Heart left ventricle (tissue), 16 donors: ENCODE data around the gene IZUMO2. TPM values are rescaled to one million over a fixed set of nuclear protein-coding genes. Genes with fewer than 3 reads are reported as not detected.
A peak's percentile ranks its signal among the peaks of the same experiment; 100 is the strongest.

Experiments
- ATAC-seq, 4 donors: fragments of 200-7000 bp; cut with Tn5 transposase; one replicate each; pipeline ENCODE4 v1.9.1; 2020 to 2022; ENCODE audit warnings: moderate library complexity in 4 of 4, mild to moderate bottlenecking in 3 of 4, moderate number of reproducible peaks in 1 of 4
- DNase-seq, 5 donors: peaks; one replicate each; pipeline ENCODE4 v3.0.0-alpha.2; 2020
- H3K27ac ChIP-seq, 12 donors: fragments of 200-600 bp; sonication (generic) in 4 of 12; one replicate each; pipeline versions ENCODE4 v1.5.0 to v1.8.0; 2016 to 2022; ENCODE audit warnings: mild to moderate bottlenecking in 2 of 12
- H3K27me3 ChIP-seq, 9 donors: fragments of 200-600 bp; sonication (generic) in 2 of 9; one replicate each; pipeline versions ENCODE4 v1.5.1 to v1.8.0; 2016 to 2022; ENCODE audit warnings: mild to moderate bottlenecking in 3 of 9
- H3K36me3 ChIP-seq, 9 donors: fragments of 200-600 bp; sonication (generic) in 2 of 9; one replicate each; pipeline versions ENCODE4 v1.5.0 to v1.8.0; 2018 to 2022; ENCODE audit warnings: mild to moderate bottlenecking in 2 of 9
- H3K4me1 ChIP-seq, 12 donors: fragments of 200-600 bp; sonication (generic) in 4 of 12; one replicate each; pipeline versions ENCODE4 v1.5.0 to v1.8.0; 2016 to 2022; ENCODE audit warnings: mild to moderate bottlenecking in 3 of 12
- H3K4me3 ChIP-seq, 12 donors: fragments of 200-600 bp; sonication (generic) in 4 of 12; one replicate each; pipeline versions ENCODE4 v1.5.0 to v1.8.0; 2017 to 2022; ENCODE audit warnings: mild to moderate bottlenecking in 9 of 12, moderate library complexity in 4 of 12
- H3K9me3 ChIP-seq, 12 donors: fragments of 200-600 bp; sonication (generic) in 4 of 12; one replicate each; pipeline versions ENCODE4 v1.5.0 to v1.8.0; 2016 to 2022; ENCODE audit warnings: mild to moderate bottlenecking in 1 of 12
- POLR2A ChIP-seq, 2 donors: fragments of 450-650 bp; IDR thresholded peaks; one replicate each; pipeline ENCODE4 v1.6.1; 2017; ENCODE audit warnings: antibody characterized with exemption in 2 of 2, mild to moderate bottlenecking in 2 of 2, moderate library complexity in 2 of 2
- WGBS, 4 donors: extraction: QIAGEN DNeasy Blood & Tissue Kit in 2 of 4; methylation state at CpG; one replicate each; pipeline versions ENCODE4 v1.1.5 to v1.1.7; 2013 to 2018; 5-methylcytosine and 5-hydroxymethylcytosine counted together
- intact Hi-C, 10 donors: fragments of 100-400 bp; cut with DNase I; formaldehyde crosslinking; loops; one replicate each; pipeline versions ENCODE4 v1.11.1 to v1.14.2; 2022
- long read RNA-seq, 3 donors: library from polyadenylated mRNA; unstranded; transcript quantifications; one replicate each; pipeline ENCODE4 v2.0.0, GENCODE V29; 2020 to 2021
- polyA plus RNA-seq, 2 donors: library from polyadenylated mRNA; stranded (reverse); fragments of 200-250 nt; gene quantifications; one replicate each; pipeline ENCODE4 v1.2.3, GENCODE V29; 2013
- total RNA-seq, 9 donors: library from RNA; depleted of rRNA in 2 of 9; stranded (reverse); fragments of >200 nt in 2 of 9; fragmentation: NEBNext Ultra II Directional in 3 of 9; extraction: Animal tissue kit (Norgen Biotek cat#: 25700) in 3 of 9; gene quantifications; one replicate each; pipeline versions ENCODE4 v1.1.0 to v1.2.4, GENCODE V29; 2016 to 2023
- TF ChIP-seq, protein P1 (sequence below), 12 donors: fragments of 200-600 bp; sonication (generic) in 4 of 12; IDR thresholded peaks; one replicate each; pipeline versions ENCODE4 v1.5.0 to v1.8.0; 2018 to 2022; ENCODE audit warnings: antibody characterized with exemption in 12 of 12, mild to moderate bottlenecking in 5 of 12
- donor health status: ischemic (EF 13 %, LVEDD 7.1; RV severe dilation, severe dysfunction).
- donor health status: healthy with polysubstance abuse.
- donor health status: DM: no; HTN: yes; CAD: no.
- donor health status: DM: no; HTN: no; CAD: no.
- donor health status: ischemic (EF 25% LVEDD 6.9; RV normal size, moderate dysfunction).
- donor health status: ischemic (EF 25% LVEDD 5.7; RV mildly dilated, moderate dysfunction).
- donor health status: healthy.
- donor health status: DM: yes; HTN: yes; CAD: no.
- donor health status: ischemic (EF 35%, LVEDD 5.7; RV mildly dilated, moderate dysfunction).
- donor health status: nonischemic (EF 11% LVEDD 7.7; RV severe dilation, severe dysfunction).
- donor health status: DM: yes; HTN: yes; CAD: no.
- donor health status: PGD.
- donor health status: ischemic (EF 29% LVEDD 5.4; RV normal size, mild dysfunction).
- donor health status: nonischemic (EF 23%, LVEDD 6.1; RV moderate dilation, normal function).

IZUMO2 gene
- not detected for total RNA-seq
- polyA plus RNA-seq, result not detected
- long read RNA-seq, donor 1, result 0 reads
- long read RNA-seq, donor 2, result 0 reads
- long read RNA-seq, donor 3, result 0 reads

GRCh38 chr19:50162988-50163387 is at the start of gene IZUMO2:
Gene IZUMO2, minus strand, starts transcription at chr19:50163281. Its CDS starts 87 bp downstream, at chr19:50163194.
- Histone ChIP-seq H3K36me3 (no peaks in the 10 kb centered on the region), H3K4me1 (peaks cover 0 to 4% (median 0%) of the 10 kb centered on the region in 12 donors), H3K27ac (no peak within 1 kb of the TSS), H3K4me3 (no peak within 1 kb of the TSS), H3K9me3 (peaks cover 0 to 17% (median 5%) of the 10 kb centered on the region in 12 donors), H3K27me3 (peaks cover 0 to 22% (median 3%) of the 10 kb centered on the region in 9 donors)
- intact Hi-C loops, result loop anchor here in 1 of 10 donors (10.0 kb wide), 1 partner anchor 82 kb away; no protein-coding TSS in a partner anchor
- ATAC-seq (no peak), DNase-seq (no peak)
- no peak for TF ChIP-seq POLR2A (IDR thresholded peaks at IDR 0.05)
- TF ChIP-seq, protein P1, sequence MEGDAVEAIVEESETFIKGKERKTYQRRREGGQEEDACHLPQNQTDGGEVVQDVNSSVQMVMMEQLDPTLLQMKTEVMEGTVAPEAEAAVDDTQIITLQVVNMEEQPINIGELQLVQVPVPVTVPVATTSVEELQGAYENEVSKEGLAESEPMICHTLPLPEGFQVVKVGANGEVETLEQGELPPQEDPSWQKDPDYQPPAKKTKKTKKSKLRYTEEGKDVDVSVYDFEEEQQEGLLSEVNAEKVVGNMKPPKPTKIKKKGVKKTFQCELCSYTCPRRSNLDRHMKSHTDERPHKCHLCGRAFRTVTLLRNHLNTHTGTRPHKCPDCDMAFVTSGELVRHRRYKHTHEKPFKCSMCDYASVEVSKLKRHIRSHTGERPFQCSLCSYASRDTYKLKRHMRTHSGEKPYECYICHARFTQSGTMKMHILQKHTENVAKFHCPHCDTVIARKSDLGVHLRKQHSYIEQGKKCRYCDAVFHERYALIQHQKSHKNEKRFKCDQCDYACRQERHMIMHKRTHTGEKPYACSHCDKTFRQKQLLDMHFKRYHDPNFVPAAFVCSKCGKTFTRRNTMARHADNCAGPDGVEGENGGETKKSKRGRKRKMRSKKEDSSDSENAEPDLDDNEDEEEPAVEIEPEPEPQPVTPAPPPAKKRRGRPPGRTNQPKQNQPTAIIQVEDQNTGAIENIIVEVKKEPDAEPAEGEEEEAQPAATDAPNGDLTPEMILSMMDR (IDR thresholded peaks at IDR 0.05), result no peak
- WGBS, 4 donors, result 11 to 17% (median 14%) methylated on average over 26 of the region's 26 CpGs

- Histone ChIP-seq H3K36me3 (peaks cover 0 to 19% (median 0%) of the 10 kb centered on the region in 9 donors), H3K27ac (no peak overlapping the region), H3K9me3 (peaks cover 0 to 7% (median 0%) of the 10 kb centered on the region in 12 donors), H3K4me1 (peaks cover 0 to 13% (median 0%) of the 10 kb centered on the region in 12 donors), H3K27me3 (peaks cover 0 to 10% (median 2%) of the 10 kb centered on the region in 9 donors), H3K4me3 (no peak overlapping the region)
- TF ChIP-seq POLR2A (IDR thresholded peaks at IDR 0.05), result no peak
- TF ChIP-seq, protein P1 (IDR thresholded peaks at IDR 0.05), result no peak
- 92 to 96% (median 94%) methylated on average over 38 to 46 of the region's 46 CpGs for WGBS, 4 donors
- ATAC-seq (no peak), DNase-seq (peak in 1 of 5 donors; percentile 33)
- intact Hi-C loops, result no loop called here
Observed at GRCh38 chr19:50210425-50210824, 47.3 kb upstream of the IZUMO2 start.

- no peak for ATAC-seq
- WGBS, 4 donors, result 89 to 93% (median 91%) methylated on average over 7 of the region's 7 CpGs
- DNase-seq, result no peak
Observed at GRCh38 chr19:50209131-50209530, 46.0 kb upstream of the IZUMO2 start.

DNA sequence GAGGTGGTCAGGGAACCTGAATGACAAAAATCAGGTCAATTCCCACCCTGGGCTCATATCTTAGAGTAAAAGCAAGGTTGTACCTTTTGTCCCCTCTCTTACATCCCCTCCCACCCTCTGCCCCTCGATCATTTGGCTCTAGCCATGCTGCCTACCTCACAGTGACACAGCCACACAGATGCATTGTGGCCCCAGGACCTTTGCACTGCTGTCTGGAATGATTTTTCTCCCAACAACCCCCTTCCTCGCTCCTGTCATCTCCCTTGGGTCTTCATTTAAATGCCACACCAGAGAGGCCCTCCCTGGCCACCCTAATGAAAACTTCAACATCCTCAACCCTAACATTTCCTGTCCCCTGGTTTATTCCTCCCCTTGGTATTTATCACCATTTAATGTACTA is 44.6 kb upstream of the IZUMO2 start:
- intact Hi-C loops, result no loop called here
- Histone ChIP-seq H3K4me1 (peaks cover 0 to 27% (median 4%) of the 10 kb centered on the region in 12 donors), H3K27ac (no peak overlapping the region), H3K9me3 (peaks cover 0 to 7% (median 0%) of the 10 kb centered on the region in 12 donors), H3K27me3 (peaks cover 0 to 36% (median 23%) of the 10 kb centered on the region in 9 donors), H3K36me3 (peaks cover 0 to 11% (median 0%) of the 10 kb centered on the region in 9 donors), H3K4me3 (no peak overlapping the region)
- 65 to 85% (median 66%) methylated on average over 2 of the region's 2 CpGs for WGBS, 4 donors
- ATAC-seq (no peak), DNase-seq (no peak)
- TF ChIP-seq POLR2A (IDR thresholded peaks at IDR 0.05), result no peak
- TF ChIP-seq, protein P1 (IDR thresholded peaks at IDR 0.05), result no peak

More at GRCh38 chr19:50209131-50209530, 46.0 kb upstream of the IZUMO2 start:
- Histone ChIP-seq H3K9me3 (peaks cover 0 to 7% (median 0%) of the 10 kb centered on the region in 12 donors), H3K4me1 (peaks cover 0 to 18% (median 0%) of the 10 kb centered on the region in 12 donors), H3K36me3 (peaks cover 0 to 19% (median 0%) of the 10 kb centered on the region in 9 donors), H3K27ac (no peak overlapping the region), H3K27me3 (peaks cover 0 to 23% (median 13%) of the 10 kb centered on the region in 9 donors), H3K4me3 (no peak overlapping the region)
- intact Hi-C loops, result no loop called here
- no peak for TF ChIP-seq POLR2A (IDR thresholded peaks at IDR 0.05)
- TF ChIP-seq, protein P1 (IDR thresholded peaks at IDR 0.05), result no peak
